Medulla oblongata (tissue), 1 donor: ENCODE measurements around the gene PHKA1.
"Not testable (repeated sequence)": the region's sequence is repeated elsewhere in the genome, so short reads cannot be mapped to it uniquely, and the experiment has no call there.

Source experiments
- DNase-seq: peaks from one replicate; pipeline ENCODE4 v3.0.0-alpha.2; 2015; ENCODE audit errors: extremely low spot score

PHKA1 gene

DNA sequence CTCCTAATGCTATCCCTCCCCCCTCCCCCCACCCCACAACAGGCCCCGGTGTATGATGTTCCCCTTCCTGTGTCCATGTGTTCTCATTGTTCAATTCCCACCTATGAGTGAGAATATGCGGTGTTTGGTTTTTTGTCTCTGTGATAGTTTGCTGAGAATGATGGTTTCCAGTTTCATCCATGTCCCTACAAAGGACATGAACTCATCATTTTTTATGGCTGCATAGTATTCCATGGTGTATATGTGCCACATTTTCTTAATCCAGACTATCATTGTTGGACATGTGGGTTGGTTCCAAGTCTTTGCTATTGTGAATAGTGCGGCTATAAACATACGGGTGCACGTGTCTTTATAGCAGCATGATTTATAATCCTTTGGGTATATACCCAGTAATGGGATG is 44.6 kb downstream of the PHKA1 start:
- DNase-seq, result not testable (repeated sequence)

DNA sequence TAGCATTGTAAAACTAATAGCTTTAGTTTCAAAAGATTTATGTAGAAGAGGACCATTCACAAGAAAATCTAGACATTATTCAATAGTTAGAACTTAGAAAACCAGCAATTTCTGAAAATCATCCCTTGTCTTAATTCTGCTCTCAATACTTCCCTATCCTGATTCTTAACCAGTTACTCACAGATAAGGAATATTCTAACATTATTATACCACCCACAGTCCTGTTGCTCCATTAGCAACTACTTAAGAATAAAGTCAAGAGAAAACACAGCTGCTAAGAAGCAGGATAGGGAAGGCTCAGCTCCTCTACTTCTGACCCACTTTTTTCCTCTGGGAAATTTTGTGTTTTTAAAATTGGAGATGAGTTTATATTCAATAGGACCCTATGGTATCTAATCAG is 47.7 kb downstream of the PHKA1 start:
- no peak for DNase-seq

DNA sequence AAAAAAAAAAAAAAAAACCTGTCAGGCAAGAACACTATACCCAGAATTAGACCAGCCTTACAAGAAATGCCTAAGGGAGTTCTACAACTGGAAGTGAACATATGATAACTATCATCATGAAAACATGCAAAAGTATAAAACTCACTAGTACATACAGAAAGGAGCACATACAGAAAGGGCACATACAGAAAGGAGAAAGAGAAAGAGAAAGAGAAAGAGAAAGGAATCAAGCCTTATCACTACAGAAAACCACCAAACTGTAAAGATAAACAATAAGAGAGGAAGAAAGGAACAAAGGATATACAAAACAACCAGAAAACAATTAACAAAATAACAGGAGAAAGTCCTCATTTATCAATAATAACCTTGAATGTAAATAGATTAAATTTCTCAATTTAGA is 50.4 kb downstream of the PHKA1 start:
- DNase-seq, result no peak

DNA sequence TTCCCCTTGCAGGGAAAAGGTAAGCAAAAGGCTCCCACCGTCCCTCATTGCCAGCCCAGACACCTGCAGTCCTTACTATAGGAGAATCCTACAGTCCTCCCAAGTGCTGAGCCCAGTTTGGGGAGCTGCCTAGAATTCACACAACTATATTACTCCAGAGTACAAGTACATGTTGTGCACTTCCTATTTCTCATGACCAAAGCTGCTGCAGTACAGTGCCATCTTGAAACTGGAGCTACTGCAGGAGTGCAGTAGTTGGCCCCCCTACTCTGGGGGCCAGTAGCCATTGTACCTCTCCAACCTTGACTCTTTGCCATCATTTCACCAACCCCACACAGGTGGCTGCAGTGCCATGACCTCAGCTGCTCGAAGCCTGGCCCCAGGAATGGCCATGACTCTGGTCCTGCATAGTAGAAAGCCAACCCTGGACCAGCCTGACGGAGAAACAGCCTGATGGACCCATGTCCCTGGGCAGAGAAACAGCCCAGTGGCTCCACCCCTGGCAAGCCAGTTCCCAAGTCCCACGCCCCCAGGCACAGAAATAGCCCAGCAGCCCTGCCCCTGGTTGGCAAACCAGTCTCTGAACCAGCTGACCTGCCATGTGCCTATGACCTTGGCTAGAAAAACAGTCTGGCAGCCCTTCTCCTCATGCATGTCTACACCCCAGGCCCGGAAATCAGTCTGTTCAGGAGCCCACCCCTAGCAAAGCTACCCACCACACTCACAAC is 51.9 kb downstream of the PHKA1 start:
- no peak for DNase-seq

DNA sequence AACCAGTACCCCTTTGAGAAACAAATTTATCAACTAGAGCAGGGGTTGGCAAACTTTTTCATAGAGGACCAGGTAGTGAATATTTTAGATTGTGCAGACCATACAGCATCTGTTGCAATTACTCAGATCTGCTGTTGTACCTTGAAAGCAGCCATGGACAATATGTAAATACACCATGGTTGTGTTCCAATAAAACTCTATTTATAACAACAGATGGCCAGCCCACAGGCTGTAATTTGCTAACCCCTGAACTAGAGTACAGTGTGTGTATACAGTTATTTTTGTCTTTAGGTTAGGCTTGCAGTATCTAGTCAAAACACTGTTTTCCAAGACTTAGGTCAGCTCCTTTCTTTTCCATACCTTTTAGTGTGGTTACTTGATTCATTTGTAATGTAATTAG is 54.4 kb downstream of the PHKA1 start:
- DNase-seq, result no peak

DNA sequence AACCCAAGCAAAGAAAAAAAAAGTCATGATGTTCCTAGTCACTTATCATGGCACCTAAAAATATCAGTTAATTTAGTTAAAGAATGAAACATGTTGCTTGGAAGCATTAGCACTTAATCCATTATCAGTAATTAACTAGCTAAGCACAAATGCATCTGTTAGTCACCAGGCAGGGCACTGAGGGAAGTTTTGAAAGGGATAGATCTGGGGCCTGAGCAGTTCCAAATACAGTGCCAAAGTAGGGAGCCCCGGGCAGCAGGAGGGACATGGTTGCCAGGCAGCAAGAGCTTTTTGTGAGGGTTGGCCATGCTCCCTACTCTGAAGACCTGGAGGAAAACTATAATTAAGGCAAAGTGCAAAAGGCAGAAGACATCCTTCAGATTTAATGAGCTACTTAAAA is 62.0 kb downstream of the PHKA1 start:
- DNase-seq, result peak; percentile 35

DNA sequence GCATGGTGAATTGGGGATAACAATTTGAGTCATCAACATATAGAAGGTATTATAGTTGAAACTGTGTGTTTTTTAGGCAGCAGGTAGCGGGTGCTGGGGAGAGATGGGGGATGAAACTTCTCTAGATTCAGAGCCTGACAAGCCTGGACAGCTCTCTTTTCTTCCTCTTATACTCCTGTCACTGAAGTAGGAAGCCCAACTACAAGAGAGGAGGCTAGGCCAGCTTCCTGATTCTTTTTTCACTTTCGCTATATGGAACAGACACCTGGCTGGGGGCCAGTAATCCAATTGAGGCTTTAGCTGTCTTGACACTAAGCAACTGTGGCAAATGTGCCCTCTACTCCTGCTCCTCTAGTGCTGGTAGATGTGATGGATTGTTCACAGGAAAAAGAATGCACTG is 69.2 kb downstream of the PHKA1 start:
- DNase-seq, result peak; percentile 27

DNA sequence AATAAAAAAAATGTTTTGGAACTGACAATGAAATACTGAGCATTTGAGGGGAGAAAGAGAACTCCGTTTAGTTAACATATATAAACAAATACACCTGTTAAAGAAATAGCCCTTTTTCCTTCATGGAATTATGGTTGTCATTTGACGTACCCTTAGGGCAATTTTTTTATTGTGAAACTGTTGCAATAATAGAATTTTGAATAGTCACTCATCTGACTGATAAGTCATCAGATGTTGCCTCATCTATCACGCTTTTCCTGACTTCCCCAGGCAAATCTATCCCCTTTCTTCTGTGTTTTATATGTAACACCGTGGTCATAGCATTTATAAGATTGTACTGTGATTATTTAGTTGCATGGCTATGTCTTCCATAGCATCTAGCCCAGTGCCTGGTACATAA is 72.5 kb downstream of the PHKA1 start:
- no peak for DNase-seq

DNA sequence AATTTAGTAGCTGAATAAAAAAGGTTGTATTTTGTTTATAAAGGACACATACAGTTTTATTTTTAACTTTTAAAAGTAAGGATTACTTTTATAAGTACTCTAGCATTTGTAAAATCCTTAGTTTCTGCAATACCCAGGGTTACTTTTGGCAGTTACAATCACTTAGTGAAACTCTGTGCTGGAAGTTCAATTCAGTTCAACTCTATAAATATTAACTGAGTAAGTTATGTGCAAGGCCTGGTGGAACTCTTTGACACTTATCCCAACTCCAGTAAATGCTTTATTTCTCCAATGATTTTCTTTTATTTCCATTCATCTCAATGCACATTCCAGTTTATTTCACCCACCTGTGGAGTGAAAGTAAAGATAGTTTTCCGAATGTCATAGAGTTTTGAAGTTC is 78.2 kb downstream of the PHKA1 start:
- DNase-seq, result no peak

DNA sequence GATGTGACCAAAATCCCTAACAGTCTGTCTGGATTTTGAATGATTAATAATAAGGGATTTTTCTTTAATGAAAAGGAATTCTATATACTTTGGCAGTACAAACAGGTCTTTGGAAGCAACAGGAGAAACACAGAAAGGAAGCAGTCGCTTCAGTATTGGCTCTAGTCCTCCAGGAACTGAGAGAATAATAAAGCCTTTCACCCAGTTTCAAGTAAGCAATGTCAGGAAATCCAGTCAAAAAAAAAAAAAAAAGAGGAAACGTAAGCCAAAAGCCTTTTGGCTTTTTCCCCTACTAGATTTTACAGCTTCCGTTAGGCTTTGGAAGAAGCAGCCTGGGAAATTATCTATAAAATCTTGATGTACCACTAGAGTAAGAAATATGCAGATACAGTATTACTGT is 79.8 kb downstream of the PHKA1 start:
- peak; percentile 20 for DNase-seq

DNA sequence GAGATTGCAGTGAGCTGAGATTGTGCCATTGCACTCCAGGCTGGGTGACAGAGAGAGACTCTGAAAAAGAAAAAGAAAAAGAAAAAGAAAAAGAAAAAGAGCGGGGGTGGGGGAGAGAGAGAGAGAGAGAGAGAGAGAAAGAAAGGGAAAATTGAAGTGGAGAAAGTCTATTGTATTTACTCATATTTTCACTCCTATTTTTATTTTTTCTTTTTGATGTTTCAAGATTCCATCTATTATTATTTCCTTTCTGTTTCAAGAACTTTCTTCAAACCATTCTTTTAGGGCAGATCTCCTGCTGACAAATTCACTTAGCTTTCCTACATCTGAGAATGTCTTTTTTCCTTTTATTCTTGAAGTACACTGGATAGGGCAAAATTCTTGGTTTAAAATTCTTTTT is 83.9 kb downstream of the PHKA1 start:
- no peak for DNase-seq

DNA sequence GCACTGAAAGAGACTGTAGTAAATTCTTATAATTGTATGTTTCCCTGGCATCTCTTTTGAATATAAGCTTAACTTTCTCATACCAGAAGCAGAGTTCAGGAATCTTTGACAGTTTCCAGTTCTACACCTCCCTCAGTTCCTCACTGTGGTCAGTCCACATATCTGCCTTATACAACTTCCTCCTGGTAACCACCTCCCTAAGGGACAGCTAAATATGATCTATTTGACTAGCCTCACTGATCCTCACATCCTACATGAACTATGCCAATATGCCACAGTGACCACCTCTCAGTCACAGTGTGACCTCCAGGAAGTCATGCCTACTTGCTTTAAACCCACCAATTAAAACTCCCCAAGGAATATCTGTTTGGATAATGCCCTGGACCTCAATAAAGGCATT is 89.9 kb downstream of the PHKA1 start:
- DNase-seq, result no peak

DNA sequence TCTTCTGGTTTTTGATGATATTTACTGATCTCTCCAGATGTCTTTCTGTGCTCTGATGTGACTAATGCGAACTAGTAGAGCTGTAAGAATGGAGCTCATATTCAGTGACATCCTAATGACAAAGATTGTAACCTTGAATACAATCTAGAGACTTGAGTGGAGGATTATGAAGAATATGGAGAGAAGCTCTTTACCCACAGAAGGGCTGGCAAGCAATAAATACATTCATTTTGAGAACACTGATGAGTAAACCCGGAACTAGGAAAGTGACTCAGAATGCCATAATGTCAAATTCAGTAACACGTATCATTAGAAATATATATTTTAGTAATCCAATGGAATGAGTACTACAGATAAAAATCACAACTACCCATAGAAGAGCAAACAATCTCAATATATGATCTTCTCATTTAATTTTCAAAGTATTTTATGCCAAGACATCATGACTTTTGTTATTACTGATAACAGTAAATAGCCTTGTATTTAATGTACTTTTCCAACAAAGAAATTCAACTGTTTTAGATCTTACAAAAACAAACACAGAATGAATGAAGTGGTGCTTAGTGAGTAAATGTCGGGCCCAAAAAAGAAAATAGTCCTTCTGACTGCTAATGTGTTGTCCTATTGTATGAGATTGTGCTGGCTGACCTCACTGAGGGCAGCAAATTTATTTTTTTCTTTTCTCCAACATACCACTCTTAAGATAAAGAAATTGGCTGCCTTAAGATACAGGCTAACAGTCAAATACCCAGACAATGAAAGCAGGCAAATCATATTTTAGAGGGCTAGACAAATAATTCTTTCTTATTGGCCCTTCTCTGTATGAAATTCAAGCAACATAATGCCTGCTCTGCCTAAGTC is 92.3 kb downstream of the PHKA1 start:
- DNase-seq, result no peak

DNA sequence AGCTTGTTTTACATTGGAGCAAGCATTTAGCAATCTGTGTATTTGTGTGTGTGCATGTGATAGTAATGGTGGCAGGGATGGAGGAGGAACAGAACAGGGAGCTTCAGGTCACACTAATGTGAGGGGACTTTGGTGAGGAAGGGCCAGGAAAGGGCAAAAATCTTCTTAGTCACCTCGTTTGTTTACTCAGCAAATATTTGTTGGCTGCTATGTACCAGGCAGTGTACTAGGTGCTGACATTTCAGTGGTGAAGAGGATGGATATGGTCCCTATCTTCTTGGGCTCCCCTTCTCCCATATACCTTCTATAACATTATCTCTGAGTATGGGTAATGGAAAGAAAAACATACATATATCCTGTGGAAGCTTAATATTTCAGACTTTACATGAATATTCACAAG is 92.9 kb downstream of the PHKA1 start:
- no peak for DNase-seq

DNA sequence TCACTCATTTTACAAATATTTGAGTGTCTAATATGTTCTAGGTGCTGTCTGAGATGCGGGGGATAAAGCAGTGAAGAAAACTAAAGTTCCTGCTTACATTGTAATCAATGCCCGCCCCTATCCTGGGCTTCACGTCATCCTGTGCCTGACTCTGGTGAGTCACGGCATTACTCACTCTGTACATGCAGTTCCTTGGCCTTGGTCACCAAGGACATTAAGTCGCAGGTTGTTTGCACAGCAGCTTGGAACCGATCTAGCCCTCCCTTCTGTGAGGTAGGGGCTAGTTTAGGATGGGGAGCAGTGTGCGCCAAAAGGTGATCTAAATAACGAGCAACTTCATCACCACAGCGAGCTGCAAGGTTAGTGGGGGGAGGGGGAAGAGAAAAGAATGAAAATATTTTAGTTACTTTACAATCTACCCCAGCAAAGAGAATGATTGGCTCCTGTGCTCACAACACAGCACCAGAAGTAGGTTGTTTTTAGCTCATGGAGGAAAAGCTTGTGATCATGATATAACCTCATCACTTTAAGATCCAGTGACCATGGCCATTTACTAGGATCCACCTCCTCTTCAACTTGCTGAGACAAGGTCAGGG is 93.5 kb downstream of the PHKA1 start:
- no peak for DNase-seq

DNA sequence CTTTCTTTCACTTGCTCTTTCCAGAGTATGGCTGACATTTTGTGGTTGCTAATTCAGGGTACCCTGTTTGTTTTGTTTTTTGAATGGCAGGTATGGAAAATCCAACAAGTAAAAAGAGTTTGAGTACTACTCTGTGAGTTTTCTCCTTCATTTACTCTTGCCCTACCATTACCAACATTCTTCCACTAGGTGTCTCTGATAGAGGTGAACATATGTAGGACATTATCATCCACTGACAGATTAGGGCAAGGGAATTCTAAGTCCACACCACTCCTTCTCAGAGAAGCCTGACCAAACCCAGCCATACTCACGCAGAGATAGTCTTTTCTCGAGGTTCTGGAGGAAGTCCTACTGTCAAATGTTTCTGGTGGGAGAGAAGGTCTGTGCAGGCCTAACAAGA is 104.8 kb downstream of the PHKA1 start:
- DNase-seq, result no peak

DNA sequence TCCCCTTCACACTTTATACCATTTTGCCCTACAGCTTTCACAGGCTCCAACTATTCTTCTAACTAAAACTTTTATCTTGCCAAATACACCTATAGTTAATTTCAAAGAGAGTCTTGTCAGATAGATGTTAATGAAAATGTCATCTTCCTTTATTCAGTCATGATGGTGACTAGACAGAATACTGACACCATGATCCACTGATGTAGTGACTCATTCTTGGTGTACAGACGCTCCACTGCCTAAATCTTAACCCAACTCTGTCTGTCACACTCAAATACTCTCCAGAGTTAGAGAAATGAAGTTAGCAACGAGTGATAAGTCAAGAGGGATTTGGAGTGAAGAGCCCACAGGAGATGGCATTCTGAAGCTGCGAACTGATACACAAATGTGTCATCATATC is 109.4 kb downstream of the PHKA1 start:
- DNase-seq, result no peak

DNA sequence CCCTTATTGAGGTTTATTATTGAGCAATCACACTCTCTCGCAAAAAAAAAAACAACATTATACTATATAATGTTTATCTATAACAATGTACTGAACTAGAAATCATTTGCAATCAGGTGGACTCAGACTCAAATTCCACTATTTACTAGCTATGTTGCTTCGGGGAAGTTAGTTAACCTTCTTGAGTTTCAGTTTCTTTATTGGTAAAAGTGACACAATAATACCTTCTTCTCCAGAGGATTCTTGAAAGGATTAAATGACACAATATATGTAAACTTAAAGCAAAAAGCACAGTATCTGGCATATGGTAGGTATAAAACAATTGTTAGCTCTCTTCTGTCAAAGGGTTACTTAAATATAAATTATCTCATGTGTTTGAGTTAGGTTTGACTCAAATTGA is 110.0 kb downstream of the PHKA1 start:
- DNase-seq, result no peak

DNA sequence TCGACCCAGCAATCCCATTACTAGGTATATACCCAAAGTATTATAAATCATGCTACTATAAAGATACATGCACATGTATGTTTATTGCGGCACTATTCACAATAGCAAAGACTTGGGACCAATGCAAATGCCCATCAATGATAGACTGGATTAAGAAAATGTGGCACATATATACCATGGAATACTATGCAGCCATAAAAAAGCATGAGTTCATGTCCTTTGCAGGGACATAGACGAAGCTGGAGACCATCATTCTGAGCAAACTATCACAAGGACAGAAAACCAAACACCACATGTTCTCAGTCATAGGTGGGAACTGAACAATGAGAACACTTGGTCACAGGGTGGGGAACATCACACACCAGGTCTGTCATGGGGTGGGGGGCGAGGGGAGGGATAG is 123.1 kb downstream of the PHKA1 start:
- DNase-seq, result not testable (repeated sequence)

DNA sequence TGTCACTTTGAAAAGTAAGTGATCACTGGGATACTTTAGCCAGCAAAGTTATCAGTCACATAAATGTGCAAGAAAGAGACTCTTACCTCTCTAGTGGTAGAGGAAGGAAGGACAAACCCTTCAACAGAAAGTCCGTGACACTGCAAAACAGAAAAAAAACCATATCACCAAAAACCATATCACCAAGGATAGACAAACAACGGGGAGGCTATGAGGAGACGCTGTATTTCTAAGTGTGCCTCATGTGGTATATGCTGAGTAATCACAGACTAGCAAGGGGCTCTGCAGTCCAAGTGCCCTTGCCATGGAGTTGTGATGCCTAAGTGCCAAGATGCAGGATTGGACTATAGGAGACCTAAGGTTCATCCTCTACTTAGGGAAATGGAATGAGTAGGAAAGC is 129.9 kb downstream of the PHKA1 start:
- DNase-seq, result no peak

DNA sequence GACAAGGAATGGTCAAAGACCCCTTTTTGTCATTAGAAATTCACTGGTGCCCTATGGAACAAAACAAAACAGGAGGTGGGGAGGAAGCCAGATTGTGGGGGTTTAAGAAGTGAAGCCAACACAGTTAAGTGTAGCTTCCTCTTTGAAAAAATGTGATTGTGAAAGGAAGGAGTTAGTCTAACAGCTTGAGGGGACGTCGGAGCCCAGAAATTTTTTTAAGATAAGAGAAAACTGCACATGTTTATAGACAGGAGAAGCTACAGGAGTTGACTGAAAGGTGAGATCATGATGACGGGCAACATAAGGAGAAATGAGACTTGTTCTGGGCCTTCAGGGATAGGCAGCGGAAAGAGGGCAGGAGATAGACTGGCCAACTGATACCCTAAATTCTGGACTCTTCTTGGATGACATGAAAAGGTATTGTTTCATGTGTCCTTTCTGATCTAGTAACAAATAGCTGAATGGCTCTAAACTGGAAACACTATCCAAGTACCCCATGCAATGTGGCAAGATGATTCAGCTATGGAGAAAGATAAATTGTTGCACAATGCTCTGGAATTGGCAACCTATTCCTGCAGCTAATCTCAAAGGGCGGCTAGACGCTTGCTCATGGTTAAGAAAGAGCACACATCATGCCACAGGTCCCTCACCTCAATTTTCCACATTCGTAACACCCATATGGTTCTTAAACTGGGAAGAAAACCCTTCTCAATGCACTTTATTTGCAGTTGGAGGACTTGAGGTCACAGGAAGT is 137.8 kb downstream of the PHKA1 start:
- no peak for DNase-seq

DNA sequence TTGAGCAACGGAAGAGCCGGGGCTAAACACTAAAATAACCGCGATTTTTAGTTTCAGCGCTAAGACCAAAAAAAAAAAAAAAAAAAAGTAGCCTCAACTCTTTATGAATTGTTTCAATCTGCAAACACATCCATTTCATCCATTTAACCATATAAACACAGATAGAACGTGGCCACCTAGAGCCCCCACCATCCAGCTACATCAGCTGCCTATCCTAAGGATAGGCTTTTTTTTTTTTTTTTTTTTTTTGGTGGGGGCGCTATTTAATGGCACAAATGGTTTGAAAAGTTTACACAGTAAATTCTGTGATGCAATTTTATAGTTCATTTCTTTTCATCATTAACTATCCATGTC is 141.0 kb downstream of the PHKA1 start:
- DNase-seq, result no peak
